ENCODE data around the gene MAML1. TPM values are rescaled to one million over a fixed set of nuclear protein-coding genes. Genes with fewer than 3 reads are reported as not detected.
A peak's percentile ranks its signal among the peaks of the same experiment; 100 is the strongest.
"Not testable (repeated sequence)": the region's sequence is repeated elsewhere in the genome, so short reads cannot be mapped to it uniquely, and the experiment has no call there.

Gene MAML1, protein sequence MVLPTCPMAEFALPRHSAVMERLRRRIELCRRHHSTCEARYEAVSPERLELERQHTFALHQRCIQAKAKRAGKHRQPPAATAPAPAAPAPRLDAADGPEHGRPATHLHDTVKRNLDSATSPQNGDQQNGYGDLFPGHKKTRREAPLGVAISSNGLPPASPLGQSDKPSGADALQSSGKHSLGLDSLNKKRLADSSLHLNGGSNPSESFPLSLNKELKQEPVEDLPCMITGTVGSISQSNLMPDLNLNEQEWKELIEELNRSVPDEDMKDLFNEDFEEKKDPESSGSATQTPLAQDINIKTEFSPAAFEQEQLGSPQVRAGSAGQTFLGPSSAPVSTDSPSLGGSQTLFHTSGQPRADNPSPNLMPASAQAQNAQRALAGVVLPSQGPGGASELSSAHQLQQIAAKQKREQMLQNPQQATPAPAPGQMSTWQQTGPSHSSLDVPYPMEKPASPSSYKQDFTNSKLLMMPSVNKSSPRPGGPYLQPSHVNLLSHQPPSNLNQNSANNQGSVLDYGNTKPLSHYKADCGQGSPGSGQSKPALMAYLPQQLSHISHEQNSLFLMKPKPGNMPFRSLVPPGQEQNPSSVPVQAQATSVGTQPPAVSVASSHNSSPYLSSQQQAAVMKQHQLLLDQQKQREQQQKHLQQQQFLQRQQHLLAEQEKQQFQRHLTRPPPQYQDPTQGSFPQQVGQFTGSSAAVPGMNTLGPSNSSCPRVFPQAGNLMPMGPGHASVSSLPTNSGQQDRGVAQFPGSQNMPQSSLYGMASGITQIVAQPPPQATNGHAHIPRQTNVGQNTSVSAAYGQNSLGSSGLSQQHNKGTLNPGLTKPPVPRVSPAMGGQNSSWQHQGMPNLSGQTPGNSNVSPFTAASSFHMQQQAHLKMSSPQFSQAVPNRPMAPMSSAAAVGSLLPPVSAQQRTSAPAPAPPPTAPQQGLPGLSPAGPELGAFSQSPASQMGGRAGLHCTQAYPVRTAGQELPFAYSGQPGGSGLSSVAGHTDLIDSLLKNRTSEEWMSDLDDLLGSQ
- total RNA-seq (10 to 100 TPM; 26.0 to 34.5 TPM), polyA plus RNA-seq (10 to 100 TPM in 1 of 2 donors, 1 to 10 TPM in 1; 6.7 to 15.0 TPM)
- long read RNA-seq, donor 1, full-length matches to known transcripts = 6 of 32 reads
- long read RNA-seq, donor 1, partial matches to known transcripts = 26 of 32 reads
- long read RNA-seq, donor 1, other reads (novel, unspliced or antisense) = 0 of 32 reads
- long read RNA-seq, donor 2, partial matches to known transcripts = 7 of 8 reads
- long read RNA-seq, donor 2, other reads (novel, unspliced or antisense) = 0 of 8 reads
- long read RNA-seq, donor 3, partial matches to known transcripts = 12 of 14 reads
- long read RNA-seq, donor 3, other reads (novel, unspliced or antisense) = 0 of 14 reads
- long read RNA-seq, donor 4, full-length matches to known transcripts = 6 of 21 reads
- long read RNA-seq, donor 4, partial matches to known transcripts = 15 of 21 reads
- long read RNA-seq, donor 4, other reads (novel, unspliced or antisense) = 0 of 21 reads
- long read RNA-seq, donor 5, partial matches to known transcripts = 57 of 60 reads
- long read RNA-seq, donor 5, other reads (novel, unspliced or antisense) = 0 of 60 reads

DNA sequence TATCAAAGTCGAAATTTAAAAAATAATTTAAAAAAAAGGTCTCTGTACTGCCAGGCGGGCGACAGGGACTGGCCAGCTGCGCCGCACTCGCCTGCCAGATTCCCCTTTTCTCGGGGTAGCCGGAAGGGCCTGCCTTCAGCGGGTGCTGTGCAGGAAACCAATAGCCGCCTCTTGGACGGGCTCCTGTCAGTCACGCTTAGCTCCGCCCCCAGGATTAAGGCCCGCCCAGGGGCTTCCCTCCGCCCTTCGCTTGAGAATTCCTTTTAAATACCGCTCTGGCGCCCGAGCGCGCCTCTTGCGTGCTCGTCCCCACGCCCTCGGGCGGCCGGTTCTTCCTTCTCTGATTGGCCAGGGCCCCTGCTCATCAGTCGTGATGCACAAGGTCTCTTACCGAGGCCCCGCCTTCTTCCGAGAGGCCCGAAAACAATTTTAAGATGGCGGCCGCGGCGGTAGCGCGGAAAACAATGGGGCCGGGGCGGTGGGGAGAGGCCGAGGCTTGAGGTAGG lies at the start of gene MAML1:
Gene MAML1, plus strand, starts transcription at position 411 of the 506 bp plus-strand sequence. CDS start 291 bp downstream, outside the sequence.
- no peaks in the 10 kb centered on the region for H3K9me3 ChIP-seq (ENCODE audit: control insufficient read depth in 4 of 4, insufficient read depth in 3 of 4, low read length in 3 of 4)
- TF ChIP-seq, protein P1, sequence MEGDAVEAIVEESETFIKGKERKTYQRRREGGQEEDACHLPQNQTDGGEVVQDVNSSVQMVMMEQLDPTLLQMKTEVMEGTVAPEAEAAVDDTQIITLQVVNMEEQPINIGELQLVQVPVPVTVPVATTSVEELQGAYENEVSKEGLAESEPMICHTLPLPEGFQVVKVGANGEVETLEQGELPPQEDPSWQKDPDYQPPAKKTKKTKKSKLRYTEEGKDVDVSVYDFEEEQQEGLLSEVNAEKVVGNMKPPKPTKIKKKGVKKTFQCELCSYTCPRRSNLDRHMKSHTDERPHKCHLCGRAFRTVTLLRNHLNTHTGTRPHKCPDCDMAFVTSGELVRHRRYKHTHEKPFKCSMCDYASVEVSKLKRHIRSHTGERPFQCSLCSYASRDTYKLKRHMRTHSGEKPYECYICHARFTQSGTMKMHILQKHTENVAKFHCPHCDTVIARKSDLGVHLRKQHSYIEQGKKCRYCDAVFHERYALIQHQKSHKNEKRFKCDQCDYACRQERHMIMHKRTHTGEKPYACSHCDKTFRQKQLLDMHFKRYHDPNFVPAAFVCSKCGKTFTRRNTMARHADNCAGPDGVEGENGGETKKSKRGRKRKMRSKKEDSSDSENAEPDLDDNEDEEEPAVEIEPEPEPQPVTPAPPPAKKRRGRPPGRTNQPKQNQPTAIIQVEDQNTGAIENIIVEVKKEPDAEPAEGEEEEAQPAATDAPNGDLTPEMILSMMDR (IDR thresholded peaks at IDR 0.05; ENCODE audit: control extremely low read depth, extremely low read depth) = no peak
- peak; percentile 100 for DNase-seq
- ATAC-seq (ENCODE audit: insufficient read depth, low FRiP score) = peak; percentile 97
- H3K4me3 ChIP-seq = peak within 1 kb of the TSS; percentile 75
- peaks cover 6 to 21% (median 10%) of the 10 kb centered on the region in 4 donors for H3K36me3 ChIP-seq (ENCODE audit: control insufficient read depth in 4 of 4, insufficient read depth in 4 of 4, low read length in 4 of 4)
- peak within 1 kb of the TSS; percentile 96 to 97 for H3K27ac ChIP-seq (ENCODE audit: low read depth in 1 of 2, low read length in 1 of 2)
- H3K27me3 ChIP-seq (ENCODE audit: control insufficient read depth in 3 of 3, insufficient read depth in 3 of 3, low read length in 2 of 3) = no peaks in the 10 kb centered on the region
- peak within 1 kb of the TSS; percentile 59 to 88 for H3K9ac ChIP-seq (ENCODE audit: insufficient read depth in 1 of 2, low read length in 2 of 2)
- H3K4me1 ChIP-seq (ENCODE audit: control insufficient read depth in 5 of 5, insufficient read depth in 5 of 5, low read length in 5 of 5) = peaks cover 4 to 18% (median 11%) of the 10 kb centered on the region in 5 donors
- WGBS, 2 donors = 0% methylated on average over 37 to 41 of the region's 41 CpGs

DNA sequence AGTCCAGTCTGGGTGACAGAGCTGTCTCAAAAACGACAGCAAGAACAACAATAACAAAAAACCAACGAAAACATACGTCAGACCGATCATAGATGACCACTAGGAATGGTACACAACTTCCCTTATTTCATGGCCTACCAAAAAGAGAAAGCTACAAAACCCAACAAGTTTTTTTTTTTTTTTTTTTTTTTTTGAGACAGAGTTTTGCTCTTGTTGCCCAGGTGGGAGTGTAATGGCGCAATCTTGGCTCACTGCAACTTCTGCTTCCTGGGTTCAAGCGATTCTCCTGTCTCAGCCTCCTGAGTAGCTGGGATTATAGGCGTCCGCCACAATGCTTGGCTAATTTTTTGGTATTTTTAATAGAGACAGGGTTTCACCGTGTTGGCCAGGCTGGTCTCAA lies 43.4 kb upstream of the MAML1 start:
- not testable (repeated sequence) for H3K36me3 ChIP-seq (ENCODE audit: control insufficient read depth in 4 of 4, insufficient read depth in 4 of 4, low read length in 4 of 4); H3K9ac ChIP-seq (ENCODE audit: insufficient read depth in 1 of 2, low read length in 2 of 2); H3K27ac ChIP-seq (ENCODE audit: low read depth in 1 of 2, low read length in 1 of 2); H3K4me1 ChIP-seq (ENCODE audit: control insufficient read depth in 5 of 5, insufficient read depth in 5 of 5, low read length in 5 of 5); DNase-seq; H3K4me3 ChIP-seq; H3K9me3 ChIP-seq (ENCODE audit: control insufficient read depth in 4 of 4, insufficient read depth in 3 of 4, low read length in 3 of 4); H3K27me3 ChIP-seq (ENCODE audit: control insufficient read depth in 3 of 3, insufficient read depth in 3 of 3, low read length in 2 of 3); ATAC-seq (ENCODE audit: insufficient read depth, low FRiP score)
- WGBS, 2 donors = 73 to 81% methylated on average over 9 of the region's 9 CpGs

GRCh38 chr5:179694561-179694960 lies 38.1 kb upstream of the MAML1 start:
- Histone ChIP-seq H3K27ac (ENCODE audit: low read depth in 1 of 2, low read length in 1 of 2) (no peak overlapping the region), H3K9me3 (ENCODE audit: control insufficient read depth in 4 of 4, insufficient read depth in 3 of 4, low read length in 3 of 4) (no peaks in the 10 kb centered on the region), H3K27me3 (ENCODE audit: control insufficient read depth in 3 of 3, insufficient read depth in 3 of 3, low read length in 2 of 3) (no peaks in the 10 kb centered on the region), H3K9ac (ENCODE audit: insufficient read depth in 1 of 2, low read length in 2 of 2) (no peak overlapping the region), H3K4me1 (ENCODE audit: control insufficient read depth in 5 of 5, insufficient read depth in 5 of 5, low read length in 5 of 5) (peaks cover 0 to 3% (median 0%) of the 10 kb centered on the region in 5 donors), H3K4me3 (no peak overlapping the region), H3K36me3 (ENCODE audit: control insufficient read depth in 4 of 4, insufficient read depth in 4 of 4, low read length in 4 of 4) (no peaks in the 10 kb centered on the region)
- TF ChIP-seq, protein P1 (IDR thresholded peaks at IDR 0.05; ENCODE audit: control extremely low read depth, extremely low read depth) = no peak
- no peak for DNase-seq
- ATAC-seq (ENCODE audit: insufficient read depth, low FRiP score) = no peak
- WGBS, 2 donors = 45 to 71% methylated on average over 6 of the region's 6 CpGs
